Measurements from ENCODE around the gene GDPD2.

Gene GDPD2

GRCh38 chrX:70437921-70438665, 15.0 kb downstream of the GDPD2 start:
- DNase-seq (ENCODE audit: low read depth) = no peak

GRCh38 chrX:70439016-70439415, 15.9 kb downstream of the GDPD2 start:
- DNase-seq (ENCODE audit: low read depth) = no peak

GRCh38 chrX:70442224-70442623, 19.1 kb downstream of the GDPD2 start:
- no peak for DNase-seq (ENCODE audit: low read depth)

- DNase-seq (ENCODE audit: low read depth) = no peak
Measured at GRCh38 chrX:70444326-70444945, 21.3 kb downstream of the GDPD2 start, which contains the start of gene DLG3. Gene DLG3, plus strand, starts transcription at chrX:70444835. Its CDS starts 367 bp downstream, at chrX:70445202.

- DNase-seq (ENCODE audit: low read depth) = no peak
Measured at GRCh38 chrX:70444946-70445656, 22.0 kb downstream of the GDPD2 start.

GRCh38 chrX:70445951-70446350, 22.8 kb downstream of the GDPD2 start:
- no peak for DNase-seq (ENCODE audit: low read depth)

GRCh38 chrX:70446380-70447350, 23.6 kb downstream of the GDPD2 start:
- DNase-seq (ENCODE audit: low read depth) = no peak

GRCh38 chrX:70449457-70449966, 26.4 kb downstream of the GDPD2 start:
- no peak for DNase-seq (ENCODE audit: low read depth)

- no peak for DNase-seq (ENCODE audit: low read depth)
Measured at GRCh38 chrX:70452143-70452733, 29.1 kb downstream of the GDPD2 start.

- DNase-seq (ENCODE audit: low read depth) = no peak
Measured at GRCh38 chrX:70453024-70453618, 30.0 kb downstream of the GDPD2 start.

- DNase-seq (ENCODE audit: low read depth) = no peak
Measured at GRCh38 chrX:70454441-70455365, 31.6 kb downstream of the GDPD2 start.

GRCh38 chrX:70455366-70456202, 32.5 kb downstream of the GDPD2 start:
- DNase-seq (ENCODE audit: low read depth) = no peak

- DNase-seq (ENCODE audit: low read depth) = no peak
Measured at GRCh38 chrX:70456256-70456655, 33.1 kb downstream of the GDPD2 start.

GRCh38 chrX:70461026-70461425, 37.9 kb downstream of the GDPD2 start:
- no peak for DNase-seq (ENCODE audit: low read depth)

- DNase-seq (ENCODE audit: low read depth) = no peak
Measured at GRCh38 chrX:70464051-70464450, 40.9 kb downstream of the GDPD2 start.

GRCh38 chrX:70466968-70467367, 43.9 kb downstream of the GDPD2 start:
- DNase-seq (ENCODE audit: low read depth) = no peak

- no peak for DNase-seq (ENCODE audit: low read depth)
Measured at GRCh38 chrX:70468709-70469108, 45.6 kb downstream of the GDPD2 start.

- no peak for DNase-seq (ENCODE audit: low read depth)
Measured at GRCh38 chrX:70470850-70471289, 47.8 kb downstream of the GDPD2 start.

Measured in stimulated activated CD8-positive, alpha-beta memory T cell treated with anti-CD3 and anti-CD28 coated beads, Interleukin-12 subunit alpha, Interleukin-12 subunit beta, amount 100 ng/mL, for 1 hour (primary cell).